HG02840 (cell line): Measurements from ENCODE around the gene OR51T1.
"Not testable (repeated sequence)": the region's sequence is repeated elsewhere in the genome, so short reads cannot be mapped to it uniquely, and the experiment has no call there.

Source experiments
- ATAC-seq: cut with Tn5 transposase; IDR thresholded peaks from one replicate; pipeline ENCODE4 v1.9.1; 2021; ENCODE audit warnings: mild to moderate bottlenecking, moderate library complexity, moderate number of reproducible peaks; ENCODE audit not compliant: unreplicated experiment, low FRiP score

OR51T1 gene, protein sequence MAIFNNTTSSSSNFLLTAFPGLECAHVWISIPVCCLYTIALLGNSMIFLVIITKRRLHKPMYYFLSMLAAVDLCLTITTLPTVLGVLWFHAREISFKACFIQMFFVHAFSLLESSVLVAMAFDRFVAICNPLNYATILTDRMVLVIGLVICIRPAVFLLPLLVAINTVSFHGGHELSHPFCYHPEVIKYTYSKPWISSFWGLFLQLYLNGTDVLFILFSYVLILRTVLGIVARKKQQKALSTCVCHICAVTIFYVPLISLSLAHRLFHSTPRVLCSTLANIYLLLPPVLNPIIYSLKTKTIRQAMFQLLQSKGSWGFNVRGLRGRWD

GRCh38 chr11:4881860-4882500 lies at the start of gene OR51T1:
Gene OR51T1 (plus strand): TSS chr11:4881900. CDS start chr11:4881900, 0 bp downstream.
- no peak for ATAC-seq

DNA sequence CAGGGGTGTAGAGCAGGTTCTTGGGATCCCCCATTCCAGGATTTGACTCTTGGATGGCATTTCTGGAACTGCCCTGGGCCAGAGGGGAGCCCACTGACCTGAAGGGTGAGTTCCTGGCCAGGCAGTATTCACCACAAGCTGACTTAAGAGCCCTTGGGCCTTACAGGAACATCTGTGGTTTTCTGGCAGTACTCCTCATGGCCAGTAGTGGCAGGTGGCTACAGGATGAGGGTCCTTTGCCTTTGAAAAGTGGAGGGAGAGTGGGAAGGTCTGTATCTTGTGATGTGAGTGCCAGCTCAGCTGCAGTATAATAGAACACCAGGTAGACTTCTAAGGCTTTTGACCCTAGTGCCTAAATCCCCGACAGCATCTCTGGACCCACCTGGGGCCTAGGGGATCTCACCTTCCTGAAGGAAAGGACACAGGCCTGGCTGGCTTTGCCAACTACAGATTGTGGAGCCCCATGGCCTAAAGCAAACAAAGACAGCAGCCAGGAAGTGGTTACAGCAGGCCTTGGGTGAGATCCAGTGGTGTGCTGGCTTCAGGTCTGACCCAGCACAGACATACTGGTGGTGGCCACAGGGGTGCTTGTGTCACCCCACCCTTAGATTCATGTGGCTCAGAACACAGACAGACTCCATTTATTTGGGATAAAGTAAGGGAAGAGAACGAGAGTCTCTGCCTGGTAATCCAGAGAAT lies 41.7 kb upstream of the OR51T1 start:
- no peak for ATAC-seq

GRCh38 chr11:4848908-4849532 lies 32.7 kb upstream of the OR51T1 start, which contains the start of gene OR51S1:
Gene OR51S1 (minus strand): TSS chr11:4849208. CDS start chr11:4849208, 0 bp downstream.
- ATAC-seq: no peak

DNA sequence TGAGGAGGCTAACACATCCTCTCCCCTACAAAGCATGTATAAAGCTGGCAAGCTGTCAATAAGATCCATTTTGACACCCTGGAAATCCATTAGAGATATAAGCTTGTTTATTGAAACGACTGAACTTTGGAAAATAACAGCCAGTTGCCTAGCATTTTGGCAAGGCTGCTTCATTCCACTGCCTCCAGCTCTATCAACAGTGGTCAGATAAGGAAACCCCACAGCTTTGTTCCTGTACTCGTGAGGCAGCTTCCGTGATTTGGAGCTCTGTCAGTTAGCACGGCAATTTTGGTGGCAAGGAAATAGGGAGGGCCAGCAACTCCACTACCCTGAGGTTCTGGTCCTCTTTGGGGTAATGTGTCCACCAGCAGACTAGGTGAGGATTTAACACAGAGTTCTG lies 30.7 kb upstream of the OR51T1 start:
- no peak for ATAC-seq

DNA sequence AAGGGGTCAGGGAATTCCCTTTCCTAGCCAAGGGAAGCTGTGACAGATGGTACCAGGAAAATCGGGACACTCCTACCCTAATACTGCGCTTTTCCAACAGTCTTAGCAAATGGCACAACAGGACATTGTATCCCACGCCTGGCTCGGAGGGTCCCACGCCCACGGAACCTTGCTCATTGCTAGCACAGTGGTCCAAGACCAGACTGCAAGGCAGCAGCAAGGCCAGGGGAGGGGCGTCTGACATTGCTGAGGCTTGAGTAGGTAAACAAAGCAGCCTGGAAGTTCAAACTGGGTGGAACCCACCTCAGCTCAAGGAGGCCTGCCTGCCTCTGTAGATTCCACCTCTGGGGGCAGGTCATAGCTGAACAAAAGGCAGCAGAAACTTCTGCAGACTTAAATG lies 27.4 kb upstream of the OR51T1 start:
- ATAC-seq: not testable (repeated sequence)

GRCh38 chr11:4862447-4863236 lies 19.1 kb upstream of the OR51T1 start:
- ATAC-seq: no peak

DNA sequence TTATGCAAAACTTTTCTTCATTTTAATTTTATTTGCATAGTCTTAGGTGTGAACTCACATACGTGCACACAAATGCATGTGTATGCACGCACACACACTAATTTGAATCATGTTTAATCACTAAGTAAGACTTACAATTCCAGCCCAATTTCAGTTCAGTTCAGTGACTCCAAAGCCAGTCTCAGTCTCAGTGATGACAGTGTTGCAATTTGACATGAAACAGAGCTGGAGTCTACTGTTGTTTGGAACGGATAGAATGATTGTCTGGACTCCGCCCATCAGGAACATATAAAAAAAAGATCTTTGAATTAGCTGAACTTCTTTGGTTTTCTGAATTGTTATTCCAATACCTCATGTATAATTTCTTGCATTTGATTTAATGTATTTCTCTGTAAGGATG lies 17.8 kb upstream of the OR51T1 start:
- ATAC-seq: no peak

DNA sequence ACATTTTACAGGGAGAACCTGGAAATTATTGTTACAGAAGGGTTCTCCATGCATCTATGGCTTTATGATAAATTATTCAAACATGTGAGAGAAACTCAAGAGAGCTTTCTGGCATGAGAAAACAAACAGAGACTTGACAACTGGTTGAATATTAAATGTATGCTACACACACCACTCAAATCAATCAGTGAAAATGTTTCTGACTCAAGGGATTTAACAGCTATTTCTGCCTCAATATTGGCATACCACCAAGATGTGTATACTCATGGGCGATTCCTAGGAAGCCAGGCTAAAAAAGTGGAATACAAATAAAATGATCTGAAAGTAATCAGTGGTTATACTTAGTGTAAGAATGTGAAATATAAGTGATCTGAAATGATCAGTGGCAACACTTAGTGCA lies 15.8 kb upstream of the OR51T1 start:
- ATAC-seq: no peak

DNA sequence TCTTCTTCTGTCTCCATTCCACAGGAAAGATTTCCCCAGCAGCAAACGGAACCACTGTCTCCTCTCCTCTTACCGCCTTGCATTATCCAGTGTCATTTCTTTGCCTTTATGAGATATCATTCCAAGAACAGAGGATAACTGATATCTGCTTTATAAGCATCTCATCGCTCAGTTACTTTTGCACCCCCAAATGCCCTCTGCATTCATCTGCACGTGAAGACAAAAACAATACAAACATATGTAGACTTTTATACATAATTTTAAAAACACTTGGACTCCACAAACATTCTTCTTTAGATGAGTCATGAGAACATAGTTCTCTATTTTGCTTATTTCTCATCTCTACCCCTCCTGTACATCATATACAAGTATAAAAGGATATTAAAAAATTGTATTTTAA lies 512 bp upstream of the OR51T1 start:
- ATAC-seq: no peak

DNA sequence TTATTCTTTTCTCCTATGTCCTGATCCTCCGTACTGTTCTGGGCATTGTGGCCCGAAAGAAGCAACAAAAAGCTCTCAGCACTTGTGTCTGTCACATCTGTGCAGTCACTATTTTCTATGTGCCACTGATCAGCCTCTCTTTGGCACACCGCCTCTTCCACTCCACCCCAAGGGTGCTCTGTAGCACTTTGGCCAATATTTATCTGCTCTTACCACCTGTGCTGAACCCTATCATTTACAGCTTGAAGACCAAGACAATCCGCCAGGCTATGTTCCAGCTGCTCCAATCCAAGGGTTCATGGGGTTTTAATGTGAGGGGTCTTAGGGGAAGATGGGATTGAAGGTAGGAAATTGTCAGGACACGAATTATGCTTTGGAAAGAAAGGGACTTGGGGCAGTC lies 843 bp downstream of the OR51T1 start:
- ATAC-seq: no peak

DNA sequence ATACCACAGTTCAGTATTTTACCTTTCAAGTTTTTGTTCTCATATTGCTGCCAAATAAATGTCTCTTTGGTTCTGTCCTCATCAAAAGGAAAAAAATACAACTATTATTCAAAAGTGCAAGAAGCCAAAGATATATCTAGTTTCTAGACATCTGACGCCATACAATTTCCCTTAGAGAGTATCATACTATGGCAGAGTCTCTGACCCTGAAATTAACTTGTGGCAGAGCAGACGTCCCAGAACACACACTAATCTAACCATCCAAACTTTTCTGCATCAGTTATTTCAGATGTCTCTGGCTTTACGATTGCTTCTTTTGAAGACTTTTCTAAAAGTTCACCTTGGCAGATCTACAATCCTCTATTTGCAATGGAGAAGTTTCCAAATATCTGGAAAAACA lies 2.7 kb downstream of the OR51T1 start:
- no peak for ATAC-seq

DNA sequence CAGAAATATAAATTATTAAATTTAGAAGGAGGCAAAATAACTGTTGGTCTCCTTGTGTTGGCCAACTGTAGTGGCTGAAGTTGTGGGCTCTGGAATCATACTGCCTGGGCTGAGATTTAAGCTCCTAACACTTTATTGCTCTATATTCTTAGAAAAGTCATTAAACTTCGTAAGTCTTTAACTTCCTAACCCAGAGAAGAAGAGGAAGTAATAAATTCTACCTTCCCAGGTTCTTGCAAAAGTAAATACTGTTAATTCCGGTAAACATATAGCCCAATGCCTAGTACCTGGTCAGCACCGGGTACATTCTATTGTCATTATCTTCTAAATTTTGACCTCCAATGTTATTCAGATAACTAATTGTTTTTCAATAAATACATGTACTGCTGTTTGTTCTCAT lies 4.5 kb downstream of the OR51T1 start:
- no peak for ATAC-seq

DNA sequence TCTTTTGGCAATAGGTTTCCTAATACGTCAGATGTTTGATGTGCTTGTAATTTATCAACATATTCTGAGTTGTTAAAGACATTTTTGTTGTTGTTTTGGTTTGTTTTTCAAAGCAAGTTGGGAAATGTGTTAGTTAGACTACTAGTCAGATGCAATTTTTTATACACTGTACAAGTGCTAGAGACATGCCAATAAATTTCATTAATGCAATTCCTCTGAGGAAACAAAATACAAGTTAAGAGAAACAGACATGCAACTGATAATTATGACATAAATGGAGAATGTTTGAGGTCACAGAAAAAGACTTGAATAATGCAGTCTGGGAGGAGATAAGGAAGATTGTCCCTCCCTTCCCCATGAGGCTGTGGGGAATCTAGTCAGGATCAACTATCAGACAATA lies 5.9 kb downstream of the OR51T1 start:
- ATAC-seq: no peak

DNA sequence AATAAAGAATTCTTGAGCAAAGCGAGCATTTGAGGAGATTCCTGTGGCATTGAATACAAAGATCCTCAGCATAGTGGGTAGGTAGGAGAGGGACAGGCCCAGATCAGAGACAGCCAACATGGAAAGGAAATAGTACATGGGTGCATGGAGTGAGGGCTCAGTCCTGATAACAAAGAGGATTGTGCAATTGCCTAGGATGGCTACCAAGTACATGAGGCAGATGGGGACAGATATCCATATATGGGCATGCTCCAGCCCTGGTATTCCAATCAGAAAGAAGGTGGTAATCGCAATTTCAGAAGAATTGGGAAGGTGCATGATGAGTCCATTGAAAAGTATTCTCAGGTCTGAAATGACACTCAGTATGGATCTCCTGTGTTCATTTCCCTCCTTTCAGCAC lies 8.6 kb downstream of the OR51T1 start:
- no peak for ATAC-seq

GRCh38 chr11:4891996-4892640 lies 10.4 kb downstream of the OR51T1 start:
- ATAC-seq: no peak

DNA sequence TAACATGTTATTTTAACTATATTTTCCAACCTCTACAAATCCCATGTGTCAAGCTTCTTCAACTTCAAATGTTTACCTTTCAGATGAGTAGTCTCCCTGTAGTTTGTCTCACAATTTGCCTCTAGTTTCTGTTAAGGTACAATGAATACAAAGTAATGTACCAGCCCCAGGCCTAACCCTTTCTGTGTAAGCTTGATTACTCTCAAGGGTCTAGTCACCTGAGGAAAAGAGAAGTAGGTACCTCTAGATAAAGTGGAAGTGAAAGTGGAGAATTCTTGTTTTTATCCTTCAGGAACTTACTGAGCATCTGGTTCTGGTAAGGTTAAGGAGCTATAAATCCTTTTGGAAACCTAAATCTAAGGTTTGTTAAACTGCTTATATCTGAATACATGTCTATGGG lies 21.8 kb downstream of the OR51T1 start, which contains the start of gene OR51A7:
Gene OR51A7, plus strand, starts transcription at position 300 of the 400 bp plus-strand sequence. CDS start 3,587 bp downstream, outside the sequence.
- no peak for ATAC-seq

DNA sequence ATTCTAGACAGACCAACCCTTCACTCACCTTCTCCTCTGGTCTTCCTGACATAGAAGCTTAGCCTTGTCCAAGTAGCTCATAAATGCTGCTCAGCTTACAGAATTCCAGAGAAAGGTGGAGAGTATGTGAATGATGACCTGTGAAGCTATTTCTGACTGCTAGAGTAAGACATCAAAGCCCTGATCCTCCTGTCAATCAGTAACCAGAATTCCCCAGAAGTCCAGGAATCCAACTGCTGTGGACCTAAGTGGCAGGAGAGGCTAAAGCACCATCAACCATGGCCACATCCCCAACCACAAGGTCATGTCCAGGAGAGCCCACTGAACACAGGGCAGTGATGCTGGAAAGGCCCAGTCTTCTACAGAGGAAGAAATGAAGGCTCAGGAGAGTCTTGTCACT lies 34.9 kb downstream of the OR51T1 start:
- no peak for ATAC-seq

- no peak for ATAC-seq
These were observed 37.5 kb downstream of the OR51T1 start, which contains the start of gene OR51G2 for GRCh38 chr11:4919250-4919649. Gene OR51G2 (minus strand): TSS chr11:4919350. CDS start chr11:4915663, 3,687 bp downstream.

DNA sequence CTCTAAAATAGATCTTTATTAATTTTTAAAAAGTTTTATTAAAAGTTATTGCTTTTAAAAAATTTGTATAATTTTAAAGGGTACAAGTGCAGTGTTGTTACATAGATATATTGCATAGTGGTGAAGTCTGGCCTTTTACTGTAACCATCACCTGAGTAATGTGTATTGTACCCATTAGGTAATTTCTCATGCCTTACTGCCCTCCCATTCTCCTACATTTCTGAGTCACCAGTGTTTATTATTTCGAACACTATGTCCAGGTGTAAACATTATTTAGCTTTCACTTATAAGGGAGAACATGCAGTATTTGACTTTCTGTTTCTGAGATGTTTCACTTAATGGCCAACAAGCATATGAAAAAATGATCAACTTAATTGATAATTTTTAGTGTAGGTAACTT lies 40.1 kb downstream of the OR51T1 start:
- ATAC-seq: no peak

- ATAC-seq: no peak
These were observed 40.6 kb downstream of the OR51T1 start for GRCh38 chr11:4922304-4922703.
